GM12892 (cell line): ENCODE results near the gene LRRC47.

Experiments used
- DNase-seq: peaks from one replicate; pipeline ENCODE4 v3.0.0; 2011; ENCODE audit not compliant: insufficient read length
- FAIRE-seq: peaks from 2 replicates; lab custom pipeline; 2011; peaks lifted over from hg19 to GRCh38; lab: Jason Lieb, UNC
- POLR2A ChIP-seq: IDR thresholded peaks from 2 replicates; pipeline ENCODE4 v1.6.1; 2011; ENCODE audit warnings: low read depth, low read length, control low read depth
- POLR2AphosphoS5 ChIP-seq: IDR thresholded peaks from 2 replicates; pipeline ENCODE4 v1.6.1; 2011; ENCODE audit warnings: low read depth, low read length, control low read depth
- TAF1 ChIP-seq: IDR thresholded peaks from 2 replicates; pipeline ENCODE4 v1.6.1; 2011; ENCODE audit warnings: low read depth, mild to moderate bottlenecking, control low read depth, low read length, borderline replicate concordance

The LRRC47 gene

DNA sequence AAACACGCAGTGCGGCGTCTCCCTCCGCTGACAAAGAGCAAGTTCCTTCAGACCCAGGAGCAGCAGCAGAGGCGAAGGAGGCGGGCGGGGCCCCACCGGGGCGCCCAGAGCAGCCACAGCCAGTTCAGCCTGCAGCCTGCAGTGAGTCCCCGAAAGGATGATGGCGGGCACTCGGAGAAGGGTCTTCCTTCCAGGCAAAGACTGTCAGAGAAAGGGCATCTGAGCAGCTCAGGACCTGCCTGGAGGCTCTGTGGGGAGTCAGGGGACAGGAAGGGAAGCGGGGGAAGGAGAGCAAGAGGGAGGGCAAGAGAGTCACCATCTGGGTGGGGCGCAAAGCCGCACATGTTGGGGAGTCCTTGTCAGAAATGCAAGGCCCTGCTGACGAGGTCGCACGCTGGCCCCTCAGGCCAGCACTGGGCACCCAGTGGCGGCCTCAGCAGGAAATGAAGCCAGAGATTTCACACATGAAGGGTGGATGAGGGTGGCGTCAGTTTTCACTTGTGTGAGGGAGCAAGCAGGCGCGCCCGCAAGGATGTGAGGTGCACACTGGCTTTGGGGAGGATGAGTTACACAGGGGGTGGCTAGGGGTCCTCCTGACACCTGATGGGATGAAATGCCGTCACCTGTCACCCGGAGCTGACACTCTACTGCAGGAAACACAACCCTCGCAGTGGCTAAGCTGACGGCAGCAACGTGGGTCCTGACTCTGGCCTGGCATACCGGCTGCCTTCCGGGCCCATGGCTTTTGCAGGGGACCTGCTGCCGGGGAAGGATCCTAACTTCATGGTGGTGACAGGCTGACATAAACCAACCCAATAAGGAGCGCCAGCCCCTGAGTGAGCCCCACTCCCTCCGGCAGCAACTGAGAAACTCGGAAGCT is 6.6 kb downstream of the LRRC47 start:
- DNase-seq (no peak), FAIRE-seq (no peak)
- TF ChIP-seq POLR2AphosphoS5 (no peak), TAF1 (no peak), POLR2A (no peak)

GRCh38 chr1:3788756-3789420 is 7.4 kb downstream of the LRRC47 start:
- no peak for DNase-seq
- no peak for TF ChIP-seq POLR2A
- no peak for TF ChIP-seq POLR2AphosphoS5
- TF ChIP-seq TAF1 = no peak
- FAIRE-seq = no peak

DNA sequence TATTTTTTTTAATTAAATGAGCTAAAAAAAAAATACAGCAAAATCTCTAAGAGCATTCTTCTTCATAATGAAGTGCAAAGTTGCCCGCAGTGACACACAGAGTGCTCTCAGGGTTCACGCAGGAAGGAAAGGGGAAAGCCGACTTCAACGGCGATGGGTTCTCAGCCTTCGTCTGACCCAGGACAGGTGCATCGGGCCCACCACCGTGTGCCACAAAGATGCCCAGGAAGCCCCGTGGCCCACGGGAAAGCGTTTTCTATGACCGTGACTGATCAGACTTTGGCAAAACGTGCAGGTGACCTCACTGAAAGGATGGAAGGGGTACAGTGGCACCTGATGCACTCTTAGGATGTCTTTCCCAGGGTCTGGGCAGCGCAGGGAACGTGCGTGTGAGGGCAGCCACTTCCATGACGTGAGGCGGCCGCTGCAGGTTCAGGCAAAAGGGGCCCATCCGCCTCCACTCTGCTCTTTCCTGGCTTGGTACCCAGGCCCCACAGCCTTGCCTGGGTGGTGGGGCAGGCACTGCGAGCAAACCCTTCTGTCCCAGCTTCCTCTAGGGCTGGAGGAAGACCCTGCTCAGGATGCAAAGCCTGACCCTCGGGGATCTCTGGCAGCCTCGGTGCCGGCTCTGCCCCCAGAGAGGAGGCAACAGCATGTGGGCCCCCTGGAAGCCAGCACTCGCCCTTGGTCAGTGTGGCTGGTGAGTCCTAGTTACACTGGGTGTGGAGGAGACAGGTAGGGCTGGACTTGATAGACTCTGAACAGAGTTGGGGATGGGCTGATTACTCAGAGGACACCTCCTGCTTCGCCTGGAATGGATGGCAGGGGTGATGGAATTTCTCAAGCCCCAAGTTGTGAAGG is 8.3 kb downstream of the LRRC47 start:
- FAIRE-seq (no peak), DNase-seq (no peak)
- no peak for TF ChIP-seq TAF1
- no peak for TF ChIP-seq POLR2A
- TF ChIP-seq POLR2AphosphoS5 = no peak

- FAIRE-seq (no peak), DNase-seq (no peak)
- TF ChIP-seq POLR2AphosphoS5 = no peak
- TF ChIP-seq POLR2A = no peak
- no peak for TF ChIP-seq TAF1
These were observed 9.0 kb downstream of the LRRC47 start for GRCh38 chr1:3787349-3787715.

DNA sequence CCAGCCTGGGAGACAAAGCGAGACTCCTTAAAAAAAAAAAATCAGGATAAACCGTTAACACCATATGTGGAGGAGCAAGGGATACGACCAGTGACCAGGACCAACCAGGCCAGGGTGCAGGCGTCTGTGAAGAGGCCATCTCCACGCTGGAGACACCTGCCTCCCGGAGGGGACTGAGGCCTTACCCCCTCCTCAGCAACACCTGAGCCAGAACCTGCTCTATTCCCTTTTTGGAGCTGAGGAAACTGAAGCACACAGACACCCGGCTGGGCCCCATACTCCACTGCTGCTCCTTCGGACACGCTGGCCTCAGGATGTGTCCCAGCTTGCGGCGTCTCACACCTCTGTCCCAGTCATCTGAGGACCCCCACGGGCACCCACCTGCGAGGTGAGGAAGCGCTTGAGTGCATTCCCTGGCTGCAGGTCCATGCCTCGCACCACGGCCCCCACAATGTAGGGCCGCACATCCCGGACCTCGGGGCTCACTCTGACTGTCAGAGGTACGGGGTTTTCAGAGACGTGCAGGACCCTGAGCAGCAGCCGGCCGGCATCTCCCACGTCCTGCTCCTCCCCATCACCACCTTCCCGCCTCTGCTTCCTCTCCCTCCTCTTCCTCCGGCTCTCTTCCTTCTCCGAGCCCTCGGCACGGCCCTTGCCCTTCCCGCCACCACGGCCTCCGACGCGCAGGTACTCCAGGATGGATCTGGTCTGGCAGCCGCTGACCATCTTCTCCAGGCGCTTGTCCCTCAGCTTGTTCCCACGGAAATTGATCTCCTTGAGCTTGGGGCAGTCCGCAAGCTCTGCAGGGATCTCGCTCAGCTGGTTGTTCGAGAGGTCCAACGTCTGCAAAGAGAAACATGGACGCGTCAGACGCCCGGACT is 9.6 kb downstream of the LRRC47 start:
- no peak for DNase-seq
- no peak for TF ChIP-seq TAF1
- TF ChIP-seq POLR2A = no peak
- TF ChIP-seq POLR2AphosphoS5 = no peak
- no peak for FAIRE-seq

GRCh38 chr1:3785456-3786157 is 10.7 kb downstream of the LRRC47 start:
- TF ChIP-seq POLR2A (no peak), POLR2AphosphoS5 (no peak), TAF1 (no peak)
- no peak for FAIRE-seq
- DNase-seq = no peak

DNA sequence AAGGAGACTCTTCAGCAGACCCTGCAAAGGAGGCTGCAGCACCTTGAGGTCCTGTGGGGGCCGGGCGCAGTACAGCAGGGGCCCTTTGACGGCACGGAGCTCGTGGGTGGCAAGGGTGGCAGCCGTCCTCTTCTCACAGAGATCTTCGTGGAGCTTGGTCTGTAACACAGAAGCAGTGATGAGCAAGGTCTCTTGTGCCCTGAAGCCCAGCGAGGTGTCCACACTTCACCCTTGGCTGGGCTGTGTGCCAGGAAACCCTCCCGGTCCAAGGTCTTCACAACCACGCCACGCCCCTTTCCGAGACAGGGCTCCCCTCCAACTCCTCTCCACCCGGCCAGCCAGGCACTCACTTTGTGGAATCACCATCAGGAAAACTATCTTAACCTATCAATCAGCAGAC is 11.3 kb downstream of the LRRC47 start:
- no peak for FAIRE-seq
- DNase-seq = no peak
- TF ChIP-seq TAF1 = no peak
- TF ChIP-seq POLR2A = 0 out of 2 replicates have a peak, but pooled peaks have one; percentile 22

GRCh38 chr1:3783651-3784474 is 12.4 kb downstream of the LRRC47 start:
- no peak for FAIRE-seq
- DNase-seq = no peak
- no peak for TF ChIP-seq POLR2A
- TF ChIP-seq TAF1 = no peak
- no peak for TF ChIP-seq POLR2AphosphoS5

GRCh38 chr1:3780901-3781300 is 15.4 kb downstream of the LRRC47 start:
- DNase-seq (no peak), FAIRE-seq (no peak)
- no peak for TF ChIP-seq POLR2AphosphoS5
- no peak for TF ChIP-seq TAF1
- TF ChIP-seq POLR2A = no peak
